ENCODE data around the gene NBEA.
"Not testable (repeated sequence)": the region's sequence is repeated elsewhere in the genome, so short reads cannot be mapped to it uniquely, and the experiment has no call there.

DNA sequence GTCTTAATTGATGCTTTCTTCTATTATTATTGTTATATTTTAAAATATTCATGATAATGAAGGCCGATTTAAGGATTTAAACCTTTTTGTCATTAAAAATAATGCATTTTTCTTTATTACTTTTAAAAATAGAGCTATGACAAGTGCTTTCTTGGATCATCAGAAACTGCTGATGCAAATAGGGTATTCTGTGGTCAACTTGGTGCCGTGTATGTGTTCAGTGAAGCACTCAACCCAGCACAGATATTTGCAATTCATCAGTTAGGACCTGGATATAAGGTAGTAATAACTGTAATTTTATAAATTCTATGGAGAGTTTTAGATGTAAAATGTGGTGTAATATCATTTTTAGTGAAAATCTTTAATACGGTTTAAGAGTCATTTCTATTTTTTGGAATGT is 116.5 kb downstream of the NBEA start:
- TF ChIP-seq POLR2A, CTCF, POLR2AphosphoS5 (IDR thresholded peaks at IDR 0.05): not testable (repeated sequence)

Data from breast epithelium (tissue), 3 donors.